CD14-positive monocyte (primary cell): ENCODE measurements around the gene DOK5. TPM values are rescaled to one million over a fixed set of nuclear protein-coding genes. Genes with fewer than 3 reads are reported as not detected.

Source experiments
- DNase-seq, 3 donors: peaks; one replicate each; pipeline ENCODE4 v3.0.0-alpha.2; 2011 to 2022
- H2AFZ ChIP-seq: 2 replicates; pipeline ENCODE4 v1.6.0; 2012; ENCODE audit warnings: mild to moderate bottlenecking, low read depth, low read length, inconsistent platforms; ENCODE audit not compliant: insufficient read depth, poor library complexity, severe bottlenecking
- H3K27ac ChIP-seq, 2 donors: 1 replicate in 1 of 2; 2 replicates in 1 of 2; pipeline ENCODE4 v1.5.1; 2012 to 2013; ENCODE audit warnings: low read length in 2 of 2, control low read depth in 1 of 2, inconsistent platforms in 1 of 2, low read depth in 1 of 2, mild to moderate bottlenecking in 1 of 2
- H3K27me3 ChIP-seq, 2 donors: one replicate each; pipeline versions ENCODE4 v1.6.0 to v1.6.1; 2011 to 2013; ENCODE audit warnings: low read length in 2 of 2; ENCODE audit not compliant: control insufficient read depth in 2 of 2, insufficient read depth in 2 of 2
- H3K36me3 ChIP-seq, 2 donors: replicated peaks in 1 of 2; 1 replicate in 1 of 2; 2 replicates in 1 of 2; pipeline versions ENCODE4 v1.5.1 to v1.6.1; 2012 to 2013; ENCODE audit warnings: low read length in 2 of 2, control low read depth in 1 of 2, inconsistent platforms in 1 of 2, mild to moderate bottlenecking in 1 of 2; ENCODE audit not compliant: insufficient read depth in 2 of 2, control insufficient read depth in 1 of 2
- H3K4me1 ChIP-seq, 2 donors: 1 replicate in 1 of 2; 2 replicates in 1 of 2; pipeline versions ENCODE4 v1.5.1 to v1.6.1; 2012 to 2013; ENCODE audit warnings: low read length in 2 of 2, control low read depth in 1 of 2, inconsistent platforms in 1 of 2, mild to moderate bottlenecking in 1 of 2, moderate library complexity in 1 of 2; ENCODE audit not compliant: insufficient read depth in 2 of 2, control insufficient read depth in 1 of 2
- H3K4me2 ChIP-seq: replicated peaks from 2 replicates; pipeline ENCODE3; 2012; ENCODE audit warnings: low read length, moderate library complexity, mild to moderate bottlenecking; ENCODE audit not compliant: poor library complexity, severe bottlenecking; ENCODE audit errors: extremely low read depth
- H3K4me3 ChIP-seq, 3 experiments: fragments of 200-600 bp in 1 of 3; sonication (generic) in 1 of 3; replicated peaks in 1 of 3; 1 replicate in 2 of 3; 2 replicates in 1 of 3; pipeline ENCODE4 v1.5.1; 2011 to 2013; ENCODE audit warnings: low read length in 3 of 3, mild to moderate bottlenecking in 3 of 3, control low read depth in 2 of 3, low read depth in 2 of 3, inconsistent platforms in 1 of 3, moderate library complexity in 1 of 3
- H3K79me2 ChIP-seq: 2 replicates; pipeline ENCODE4 v1.6.0; 2012; ENCODE audit warnings: mild to moderate bottlenecking, control low read depth, inconsistent platforms, low read length, moderate library complexity; ENCODE audit not compliant: insufficient read depth
- H3K9ac ChIP-seq: 2 replicates; pipeline ENCODE4 v1.6.0; 2017; ENCODE audit warnings: low read length, mild to moderate bottlenecking; ENCODE audit not compliant: insufficient read depth, poor library complexity, severe bottlenecking
- H3K9me3 ChIP-seq, 2 donors: replicated peaks in 1 of 2; 1 replicate in 1 of 2; 2 replicates in 1 of 2; pipeline versions ENCODE4 v1.5.1 to v1.6.1; 2012 to 2013; ENCODE audit warnings: low read length in 2 of 2, control low read depth in 1 of 2; ENCODE audit not compliant: control insufficient read depth in 1 of 2, insufficient read depth in 1 of 2
- H4K20me1 ChIP-seq: 2 replicates; pipeline ENCODE4 v1.6.0; 2012; ENCODE audit warnings: mild to moderate bottlenecking, low read length, control low read depth, moderate library complexity; ENCODE audit not compliant: insufficient read depth
- H3K27ac Mint-ChIP-seq, 7 donors: one replicate each; pipeline ENCODE4 v1.8.0; 2020; ENCODE audit warnings: mild to moderate bottlenecking in 7 of 7, mixed read lengths in 7 of 7, moderate library complexity in 6 of 7, inconsistent platforms in 2 of 7
- H3K27me3 Mint-ChIP-seq, 3 donors: one replicate each; pipeline ENCODE4 v1.8.0; 2021 to 2022; ENCODE audit warnings: low read depth in 3 of 3, mild to moderate bottlenecking in 3 of 3, mixed read lengths in 3 of 3, moderate library complexity in 3 of 3, inconsistent platforms in 1 of 3
- H3K36me3 Mint-ChIP-seq, 2 donors: one replicate each; pipeline ENCODE4 v1.8.0; 2020; ENCODE audit warnings: mixed read lengths in 2 of 2, inconsistent platforms in 1 of 2, mild to moderate bottlenecking in 1 of 2
- H3K4me1 Mint-ChIP-seq: one replicate; pipeline ENCODE4 v1.8.0; 2020; ENCODE audit warnings: mild to moderate bottlenecking, mixed read lengths
- H3K4me3 Mint-ChIP-seq, 2 donors: one replicate each; pipeline ENCODE4 v1.8.0; 2020; ENCODE audit warnings: mild to moderate bottlenecking in 2 of 2, mixed read lengths in 2 of 2, moderate library complexity in 1 of 2
- H3K9me3 Mint-ChIP-seq, 7 donors: one replicate each; pipeline ENCODE4 v1.8.0; 2020 to 2022; ENCODE audit warnings: mixed read lengths in 7 of 7, mild to moderate bottlenecking in 6 of 7, moderate library complexity in 6 of 7, inconsistent platforms in 2 of 7
- CTCF ChIP-seq: fragments of 200-600 bp; IDR thresholded peaks from one replicate; pipeline ENCODE4 v1.8.0; 2022; ENCODE audit warnings: antibody characterized with exemption, mild to moderate bottlenecking
- WGBS: methylation state at CpG from one replicate; pipeline ENCODE4 v1.1.5; 2013; ENCODE audit warnings: missing lambda C conversion rate; ENCODE audit not compliant: insufficient coverage; 5-methylcytosine and 5-hydroxymethylcytosine counted together
- intact Hi-C, 2 donors: fragments of 100-400 bp; cut with micrococcal nuclease; formaldehyde crosslinking; loops; one replicate each; pipeline versions ENCODE4 v1.15.0 to v1.15.1; 2023
- polyA plus RNA-seq, 3 donors: library from polyadenylated mRNA; depleted of rRNA in 1 of 3; unstranded in 2 of 3; stranded (reverse) in 1 of 3; fragments of 300-500 nt in 2 of 3; fragments of >200 nt in 1 of 3; fragmentation: Illumina TruSeq in 2 of 3; gene quantifications; 1 replicate in 2 of 3; 2 replicates in 1 of 3; pipeline ENCODE4 v1.2.3, GENCODE V29; 2012 to 2021

The DOK5 gene
- polyA plus RNA-seq, 3 donors, result not detected

- Histone ChIP-seq H3K9ac (no peak overlapping the region), H3K4me1 (peaks cover 0 to 4% of the 10 kb centered on the region in 2 donors), H4K20me1 (no peaks in the 10 kb centered on the region), H3K9me3 (no peaks in the 10 kb centered on the region), H3K4me3 (no peak overlapping the region), H3K27me3 (no peaks in the 10 kb centered on the region), H3K36me3 (no peaks in the 10 kb centered on the region), H2AFZ (no peak overlapping the region), H3K27ac (no peak overlapping the region), H3K79me2 (no peaks in the 10 kb centered on the region), H3K4me2 (no peak overlapping the region)
- H3K9me3 Mint-ChIP-seq, result peaks cover 0 to 2% (median 0%) of the 10 kb centered on the region in 7 donors
- peaks cover 7% of the 10 kb centered on the region for H3K4me1 Mint-ChIP-seq
- intact Hi-C loops, result no loop called here
- no CpG with 5 or more reads among the region's 4 CpGs for WGBS
- no peak for TF ChIP-seq CTCF
- H3K27ac Mint-ChIP-seq, result no peak overlapping the region
- H3K4me3 Mint-ChIP-seq, result no peak overlapping the region
- no peak for DNase-seq
- H3K27me3 Mint-ChIP-seq, result peaks cover 0 to 11% (median under 1%) of the 10 kb centered on the region in 3 donors
- no peaks in the 10 kb centered on the region for H3K36me3 Mint-ChIP-seq
Measured at GRCh38 chr20:54497931-54498718, 22.7 kb downstream of the DOK5 start.

- no peaks in the 10 kb centered on the region for H3K27me3 ChIP-seq
- H3K4me1 ChIP-seq, result peaks cover 0 to 4% of the 10 kb centered on the region in 2 donors
- Mint-ChIP-seq H3K36me3 (no peaks in the 10 kb centered on the region), H3K4me1 (peaks cover 7% of the 10 kb centered on the region), H3K27me3 (peaks cover 0 to 11% (median 0%) of the 10 kb centered on the region in 3 donors), H3K4me3 (no peak overlapping the region), H3K27ac (no peak overlapping the region), H3K9me3 (peaks cover 0 to 2% (median 0%) of the 10 kb centered on the region in 7 donors)
- H3K9ac ChIP-seq, result no peak overlapping the region
- H4K20me1 ChIP-seq, result no peaks in the 10 kb centered on the region
- no peak overlapping the region for H3K27ac ChIP-seq
- intact Hi-C loops, result no loop called here
- H2AFZ ChIP-seq, result no peak overlapping the region
- H3K4me3 ChIP-seq, result no peak overlapping the region
- no peaks in the 10 kb centered on the region for H3K36me3 ChIP-seq
- no peak for DNase-seq
- H3K79me2 ChIP-seq, result no peaks in the 10 kb centered on the region
- no CpG with 5 or more reads among the region's 1 CpG for WGBS
- no peaks in the 10 kb centered on the region for H3K9me3 ChIP-seq
- H3K4me2 ChIP-seq, result no peak overlapping the region
- no peak for TF ChIP-seq CTCF
Measured at GRCh38 chr20:54499111-54499510, 23.7 kb downstream of the DOK5 start.
